ENCODE measurements around the gene ELF5.

The ELF5 gene

DNA sequence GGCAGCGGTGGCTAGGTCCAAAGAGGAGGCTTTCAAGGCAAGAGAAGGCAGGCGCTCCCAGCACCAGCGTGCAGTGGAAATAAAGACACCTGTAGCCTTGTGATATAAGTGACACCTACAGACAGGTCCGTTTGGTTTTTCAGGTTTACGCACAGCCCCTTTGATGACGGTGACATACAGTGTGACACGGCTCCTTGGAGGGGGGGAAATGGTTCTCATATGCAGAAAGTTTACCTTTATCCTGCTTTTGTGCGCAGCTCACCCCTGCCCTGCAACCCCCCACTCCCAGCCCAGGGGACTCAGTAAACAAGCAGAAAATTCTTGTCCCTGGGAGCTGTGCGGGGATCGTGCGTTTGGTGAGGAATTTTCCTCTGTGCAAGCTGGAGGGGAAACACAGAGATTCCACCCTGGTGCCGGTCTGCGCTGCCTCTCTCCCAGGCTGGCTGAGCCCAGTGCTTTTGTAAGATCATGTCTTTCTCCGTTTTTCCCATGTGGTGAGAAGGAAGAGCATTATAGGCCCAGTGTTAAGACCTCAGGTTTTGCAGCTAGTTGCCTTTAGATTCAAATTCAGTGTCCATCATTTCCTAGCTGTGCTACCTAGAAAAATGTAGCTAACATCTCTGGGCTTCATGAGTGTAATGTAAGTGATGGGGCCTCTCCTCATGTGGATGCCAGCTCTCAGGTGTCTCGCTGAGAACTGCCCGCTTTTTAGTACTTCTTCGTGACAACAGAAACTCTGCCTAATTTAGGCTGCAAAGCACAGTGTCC lies at the start of gene ELF5:
TSS of gene ELF5 (minus strand) at position 113 of the 768 bp plus-strand sequence. CDS start 8,045 bp downstream, outside the sequence.
- DNase-seq (ENCODE audit: low read depth in 2 of 2) = no peak

DNA sequence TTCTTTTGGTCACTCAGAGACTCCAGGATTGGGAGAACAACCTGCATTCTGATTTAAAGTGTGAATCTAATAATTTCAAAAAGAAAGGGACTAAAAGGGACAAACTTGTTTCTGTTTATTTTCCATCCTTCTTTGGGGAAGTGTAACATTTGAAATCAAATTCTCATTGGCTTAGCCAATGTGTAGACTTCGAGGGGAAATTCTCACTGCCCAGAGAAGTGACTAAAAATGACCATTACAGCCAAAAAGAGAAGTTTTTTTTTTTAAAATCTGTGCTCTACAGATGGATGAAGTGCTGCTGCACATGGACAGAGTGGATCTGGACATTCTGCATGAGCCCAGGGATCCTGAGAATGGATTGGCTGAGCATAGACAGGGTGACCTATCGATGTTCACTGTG lies 49.4 kb upstream of the ELF5 start:
- no peak for DNase-seq (ENCODE audit: low read depth in 2 of 2)

DNA sequence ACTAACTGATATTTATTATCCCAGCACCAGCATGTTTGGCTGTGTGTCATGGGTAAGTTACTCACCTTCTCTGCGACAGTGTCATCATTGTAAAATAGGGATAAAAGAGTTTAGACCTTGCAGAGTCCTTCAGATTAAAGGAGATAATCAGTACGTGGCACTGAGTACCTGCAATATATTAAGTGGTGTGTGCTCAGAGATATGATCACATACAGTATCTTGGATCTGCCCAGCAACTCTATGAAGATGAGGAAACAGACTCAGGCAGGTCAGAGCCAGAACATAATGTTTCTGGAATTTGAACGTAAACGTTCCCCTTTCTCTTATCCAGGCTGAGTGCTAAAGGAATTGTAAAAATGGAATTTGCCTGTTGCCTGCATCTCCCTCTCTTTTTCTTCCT lies 46.9 kb upstream of the ELF5 start:
- no peak for DNase-seq (ENCODE audit: low read depth in 2 of 2)

DNA sequence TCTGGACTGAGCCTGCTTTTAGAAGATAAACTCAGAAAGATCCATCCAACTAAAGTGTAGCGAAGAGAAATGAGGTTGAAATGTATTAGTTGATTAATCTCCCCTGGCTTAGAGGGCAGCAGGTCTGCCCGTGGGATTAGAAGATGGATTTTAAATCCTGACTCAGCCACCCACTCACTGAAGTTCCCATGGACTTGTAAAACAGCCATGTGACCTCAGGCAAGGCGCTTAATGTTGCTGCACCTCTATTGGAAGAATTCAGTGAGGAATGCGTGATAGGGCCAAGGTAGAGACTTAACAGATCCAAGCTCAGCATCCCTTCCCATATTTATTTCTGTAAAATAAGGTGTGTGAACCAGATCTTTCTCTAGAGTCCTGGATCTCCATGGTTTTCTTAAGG lies 45.1 kb upstream of the ELF5 start:
- DNase-seq (ENCODE audit: low read depth in 2 of 2) = no peak

DNA sequence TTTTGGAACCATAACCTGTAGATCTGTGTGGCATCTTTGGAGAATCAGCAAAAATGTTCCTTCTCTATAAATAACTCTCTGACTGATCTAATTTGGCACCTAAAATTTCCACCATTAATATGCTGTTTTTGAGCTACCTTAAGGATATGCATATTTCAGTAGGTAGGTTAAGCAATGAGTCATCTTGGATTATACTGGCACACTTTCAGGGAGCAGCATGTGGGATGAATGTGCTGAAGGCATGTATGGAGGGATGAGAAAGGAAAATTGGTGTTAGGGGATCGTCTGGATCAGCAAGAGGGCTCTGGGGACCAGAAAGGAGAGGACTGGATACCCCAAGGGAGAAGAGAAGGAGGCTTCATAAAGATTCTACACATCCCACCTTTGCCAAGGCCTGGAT lies 44.6 kb upstream of the ELF5 start:
- DNase-seq (ENCODE audit: low read depth in 2 of 2) = no peak

DNA sequence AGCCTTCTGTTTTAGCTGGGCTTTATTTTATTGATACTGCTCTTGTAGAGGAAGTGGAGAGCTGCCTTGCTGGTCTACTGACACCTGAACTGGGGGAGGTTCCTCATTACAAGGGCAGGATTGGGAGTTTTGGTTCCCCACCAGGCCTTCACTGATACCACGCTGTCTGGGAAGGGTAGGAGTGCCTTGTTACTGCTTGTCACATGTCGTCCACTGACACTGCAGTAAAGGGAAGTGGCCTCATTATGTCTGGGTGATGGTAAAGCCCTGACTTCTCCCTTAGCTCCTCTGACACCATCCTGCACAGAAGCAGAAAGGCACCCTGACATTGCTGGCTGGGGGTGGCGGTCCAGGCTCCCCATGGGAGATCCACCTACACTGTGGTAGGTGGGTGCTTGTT lies 38.7 kb upstream of the ELF5 start:
- no peak for DNase-seq (ENCODE audit: low read depth in 2 of 2)

DNA sequence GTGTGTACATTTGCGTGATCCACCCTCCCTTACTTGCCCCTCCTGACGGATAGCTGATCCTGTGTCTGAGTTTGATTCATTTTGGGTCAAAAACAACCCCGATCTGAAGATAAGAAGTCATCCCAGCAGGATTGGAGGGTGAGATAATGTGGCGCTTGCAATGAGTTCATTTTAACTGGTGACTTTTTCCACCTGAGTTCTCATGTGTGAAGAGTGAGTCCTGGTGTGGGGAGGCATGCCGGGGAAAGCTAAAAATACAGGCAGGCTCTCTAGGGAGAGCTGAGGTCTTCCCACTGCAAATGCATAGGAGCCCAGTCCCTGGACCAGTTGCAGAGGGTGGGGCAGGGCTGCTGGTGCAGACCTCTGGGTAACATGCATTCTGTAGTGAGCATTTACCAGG lies 35.7 kb upstream of the ELF5 start:
- no peak for DNase-seq (ENCODE audit: low read depth in 2 of 2)

DNA sequence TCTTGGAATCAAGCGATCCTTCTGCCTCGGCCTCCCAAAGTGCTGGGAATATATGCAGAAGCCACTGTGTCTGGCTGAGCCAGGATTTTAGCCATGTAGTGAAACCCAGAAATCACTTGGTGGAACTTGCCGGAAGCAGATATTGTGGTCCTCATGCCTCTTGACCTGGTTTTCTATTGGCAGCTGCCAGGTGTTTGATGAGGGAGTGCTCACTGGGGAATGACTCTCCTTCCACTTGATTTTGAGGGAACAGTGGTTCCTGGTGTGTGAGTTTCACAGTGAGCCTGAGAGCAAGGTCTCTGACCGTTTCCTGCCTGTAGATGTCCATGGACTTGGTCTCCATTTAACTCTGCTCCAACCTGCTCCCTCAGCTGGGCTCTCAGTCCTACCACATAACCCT lies 34.7 kb upstream of the ELF5 start:
- no peak for DNase-seq (ENCODE audit: low read depth in 2 of 2)

DNA sequence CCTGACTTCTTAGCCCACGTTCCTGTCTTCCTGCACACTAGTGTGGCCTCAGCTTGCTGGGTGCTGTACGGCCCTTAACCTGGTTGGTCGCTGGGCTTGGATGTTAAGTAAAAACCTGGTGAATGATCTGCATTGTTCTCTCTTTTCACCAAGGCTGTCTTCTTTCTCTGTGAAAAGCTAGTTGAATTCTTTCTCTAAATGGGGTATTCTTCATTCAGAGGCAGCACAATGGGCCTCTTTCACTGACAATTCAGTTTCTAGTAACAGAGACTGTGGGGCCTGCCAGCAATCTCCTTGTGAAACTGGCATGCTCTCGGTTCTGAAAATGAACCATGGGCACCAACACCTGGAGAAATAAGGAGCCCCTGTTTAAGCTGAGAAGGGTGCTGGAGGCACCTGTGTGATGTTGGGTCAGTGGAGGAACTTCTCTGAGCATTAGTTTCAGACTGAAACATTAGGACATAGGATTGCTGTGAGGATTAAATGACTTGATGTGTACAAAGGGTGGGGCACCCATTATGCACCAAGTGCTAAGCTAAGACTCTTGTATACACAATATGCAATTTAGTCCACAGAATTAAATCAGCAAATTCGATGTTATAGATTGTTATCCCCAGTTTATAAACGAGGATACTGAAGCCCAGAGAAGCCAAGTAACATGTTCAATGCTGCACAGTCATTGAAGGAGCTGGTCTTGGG lies 33.1 kb upstream of the ELF5 start:
- DNase-seq (ENCODE audit: low read depth in 2 of 2) = no peak

DNA sequence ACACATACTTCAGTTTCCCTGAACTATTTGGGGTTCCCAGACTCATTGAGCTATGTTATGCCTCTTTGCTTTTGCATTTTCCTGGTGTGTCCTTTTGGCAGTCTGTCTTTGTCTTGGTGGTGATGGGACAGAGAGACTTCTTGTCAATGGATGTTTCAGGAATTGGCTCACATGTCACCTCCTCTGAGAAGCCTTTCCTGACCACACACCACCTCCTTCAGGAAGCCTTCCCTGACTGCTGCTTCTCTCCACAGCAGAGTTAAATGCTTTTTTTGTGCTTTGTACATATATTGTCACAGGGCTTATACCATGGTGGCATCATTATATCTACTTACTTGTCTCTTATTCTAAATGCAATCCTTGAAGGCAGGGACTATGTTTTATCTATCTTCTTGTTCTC lies 28.5 kb upstream of the ELF5 start:
- DNase-seq (ENCODE audit: low read depth in 2 of 2) = no peak

DNA sequence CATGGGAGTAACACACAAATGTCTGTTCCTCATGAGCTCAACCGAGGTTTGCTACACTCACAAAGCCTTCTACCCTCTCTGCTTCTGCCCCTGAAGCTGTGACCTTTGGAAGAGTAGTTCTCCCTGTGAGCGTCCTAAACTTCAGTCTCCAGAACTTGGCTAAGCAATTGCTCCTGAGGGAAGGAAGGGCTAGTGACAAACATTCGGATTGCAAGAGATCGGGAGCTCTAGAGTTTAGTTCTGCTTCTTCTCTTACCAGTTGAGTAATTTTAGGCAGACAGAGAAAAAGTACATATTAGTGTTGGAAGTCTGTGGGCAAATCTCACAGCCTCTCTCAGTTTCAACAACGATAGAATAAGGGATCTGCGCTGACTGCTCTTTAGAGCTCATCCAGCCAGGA lies 27.3 kb upstream of the ELF5 start:
- no peak for DNase-seq (ENCODE audit: low read depth in 2 of 2)

DNA sequence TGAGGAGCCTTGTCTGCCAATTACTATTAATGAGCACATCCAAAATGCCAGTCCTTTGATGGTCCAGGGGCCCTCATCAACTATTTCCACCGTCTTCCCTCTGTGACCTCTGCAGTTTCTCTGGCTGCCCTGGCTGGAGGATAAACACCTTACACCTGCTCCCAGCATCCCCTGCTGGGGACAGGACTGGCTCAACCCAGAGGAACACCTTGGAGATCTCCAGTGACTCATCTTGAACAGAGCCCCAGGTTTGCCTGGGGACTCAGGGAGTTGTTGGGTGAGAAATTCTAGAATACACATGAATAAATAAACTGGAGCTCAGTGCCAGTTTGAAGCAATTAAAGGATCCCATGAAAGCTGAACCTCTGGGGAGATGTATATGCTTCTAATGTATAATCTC lies 24.0 kb upstream of the ELF5 start:
- DNase-seq (ENCODE audit: low read depth in 2 of 2) = no peak

DNA sequence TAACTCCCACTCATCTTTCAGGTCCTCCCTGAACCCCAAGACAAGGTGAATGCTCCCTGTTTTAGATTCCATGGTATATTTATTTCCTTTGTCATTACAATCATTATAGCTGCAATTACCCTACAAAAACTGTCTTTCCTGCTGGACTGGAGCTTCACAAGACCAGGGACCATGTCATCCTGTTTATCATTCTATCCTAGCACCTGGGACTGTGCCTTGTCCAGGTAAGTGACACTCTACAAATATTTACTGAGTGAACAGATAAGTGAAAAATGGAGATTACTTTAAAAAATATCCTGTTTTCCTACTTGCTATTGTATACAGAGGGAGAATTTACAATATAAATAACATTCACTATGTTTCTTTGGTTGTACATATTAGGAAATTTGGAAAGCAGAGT lies 22.5 kb upstream of the ELF5 start:
- no peak for DNase-seq (ENCODE audit: low read depth in 2 of 2)

DNA sequence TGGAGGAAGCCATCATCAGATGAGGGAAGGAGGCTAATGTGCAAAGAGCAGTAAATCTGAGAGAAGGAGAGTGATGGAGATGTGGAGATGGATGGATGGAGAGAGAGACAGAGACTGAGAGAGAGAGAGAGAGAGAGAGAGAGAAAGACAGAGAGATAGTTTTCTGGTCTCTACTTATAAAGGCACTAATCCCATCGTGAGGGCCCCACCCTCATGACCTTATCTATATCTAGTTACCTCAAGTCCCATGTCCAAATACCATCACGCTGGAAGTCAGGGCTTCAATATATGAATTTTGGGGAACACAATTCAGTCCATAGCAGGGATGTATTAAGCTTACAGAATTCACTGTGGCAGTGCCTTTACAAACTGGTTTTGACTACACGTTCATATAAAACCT lies 21.2 kb upstream of the ELF5 start:
- no peak for DNase-seq (ENCODE audit: low read depth in 2 of 2)

DNA sequence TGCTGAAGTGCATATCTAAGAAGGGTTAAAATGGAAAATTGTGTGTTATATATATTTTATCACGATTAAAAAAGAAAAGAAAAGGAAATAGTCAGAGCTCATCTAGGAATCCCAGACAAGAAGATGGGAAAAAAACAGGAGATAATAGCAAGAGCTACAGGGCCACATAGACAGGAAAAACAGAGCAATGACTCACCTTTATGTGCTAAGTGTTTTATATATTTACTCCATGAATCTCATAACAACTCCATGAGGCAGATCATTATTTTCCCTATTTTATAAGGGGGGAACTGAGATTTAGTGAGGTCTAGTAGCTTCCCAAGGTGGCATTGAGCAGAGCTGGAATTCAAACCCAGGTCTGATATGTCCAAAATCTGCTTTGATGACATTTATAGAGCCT lies 18.1 kb upstream of the ELF5 start:
- DNase-seq (ENCODE audit: low read depth in 2 of 2) = no peak

DNA sequence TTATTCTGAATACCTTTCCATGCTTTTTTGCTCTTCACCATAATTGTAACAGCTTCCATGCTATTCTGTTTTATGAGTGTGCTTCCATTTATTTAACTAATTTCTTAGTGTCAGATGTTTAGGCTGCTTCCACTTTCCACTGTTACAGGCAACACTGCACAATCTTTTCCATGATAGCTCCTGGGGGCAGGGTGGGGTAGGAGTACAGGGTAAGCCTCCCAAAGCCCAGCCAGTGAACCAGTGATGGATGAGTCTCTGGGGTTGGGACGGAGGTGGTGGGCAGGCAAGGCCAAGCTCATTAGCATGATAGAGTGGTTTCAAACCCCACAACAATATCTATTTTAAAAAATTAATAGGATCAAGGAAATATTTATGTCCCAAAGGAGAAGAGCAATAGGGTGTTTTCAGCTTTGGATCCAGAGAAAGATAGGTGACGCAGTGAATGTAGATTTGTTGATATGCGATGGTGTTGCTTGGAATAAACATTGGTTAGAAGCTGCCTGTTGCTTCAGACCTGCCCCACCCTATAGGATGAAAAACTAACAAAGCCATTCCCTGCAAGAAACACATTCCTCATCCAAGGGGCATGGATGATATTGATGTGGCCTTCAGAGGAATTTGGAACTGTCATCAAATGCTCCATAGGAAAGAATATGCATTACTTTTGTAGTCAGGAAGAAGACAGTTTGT lies 17.1 kb upstream of the ELF5 start:
- DNase-seq (ENCODE audit: low read depth in 2 of 2) = no peak

DNA sequence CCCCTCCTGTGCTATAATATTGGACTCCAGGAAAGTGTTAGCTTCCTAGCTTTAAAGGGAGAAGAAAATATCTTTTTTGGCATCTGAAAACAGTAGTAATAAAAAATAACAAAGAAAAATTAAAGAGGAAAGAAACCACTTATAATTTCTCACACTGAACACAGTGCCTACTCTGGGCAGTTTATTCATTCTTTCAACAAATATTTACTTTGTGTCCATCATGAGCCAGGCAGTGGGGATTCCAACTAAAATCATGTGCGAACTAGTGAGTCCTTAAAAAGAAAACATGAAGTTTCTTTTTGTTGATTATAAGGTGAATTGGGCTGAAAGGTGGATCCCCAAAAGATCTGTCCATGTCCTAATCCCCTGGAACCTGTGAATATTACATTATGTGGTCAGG lies 16.0 kb upstream of the ELF5 start:
- DNase-seq (ENCODE audit: low read depth in 2 of 2) = no peak

DNA sequence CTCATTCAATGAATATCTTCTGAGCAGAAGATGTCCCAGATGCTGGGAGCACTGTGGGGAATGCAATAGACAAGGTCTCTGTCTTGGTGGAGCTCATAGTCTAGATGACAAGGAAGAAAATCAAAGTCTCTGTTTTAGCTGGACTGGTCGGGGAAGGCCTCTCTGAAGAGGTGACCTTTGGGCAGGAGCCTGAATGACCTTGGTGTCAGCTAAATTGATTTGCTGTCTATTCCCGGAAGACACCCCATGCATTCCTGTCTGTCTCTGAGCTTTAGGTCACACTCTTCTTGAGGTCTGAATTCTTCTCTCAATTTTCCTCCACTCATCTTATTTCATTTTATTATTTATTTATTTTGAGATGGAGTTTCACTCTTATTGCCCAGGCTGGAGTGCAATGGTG lies 14.5 kb upstream of the ELF5 start:
- no peak for DNase-seq (ENCODE audit: low read depth in 2 of 2)

DNA sequence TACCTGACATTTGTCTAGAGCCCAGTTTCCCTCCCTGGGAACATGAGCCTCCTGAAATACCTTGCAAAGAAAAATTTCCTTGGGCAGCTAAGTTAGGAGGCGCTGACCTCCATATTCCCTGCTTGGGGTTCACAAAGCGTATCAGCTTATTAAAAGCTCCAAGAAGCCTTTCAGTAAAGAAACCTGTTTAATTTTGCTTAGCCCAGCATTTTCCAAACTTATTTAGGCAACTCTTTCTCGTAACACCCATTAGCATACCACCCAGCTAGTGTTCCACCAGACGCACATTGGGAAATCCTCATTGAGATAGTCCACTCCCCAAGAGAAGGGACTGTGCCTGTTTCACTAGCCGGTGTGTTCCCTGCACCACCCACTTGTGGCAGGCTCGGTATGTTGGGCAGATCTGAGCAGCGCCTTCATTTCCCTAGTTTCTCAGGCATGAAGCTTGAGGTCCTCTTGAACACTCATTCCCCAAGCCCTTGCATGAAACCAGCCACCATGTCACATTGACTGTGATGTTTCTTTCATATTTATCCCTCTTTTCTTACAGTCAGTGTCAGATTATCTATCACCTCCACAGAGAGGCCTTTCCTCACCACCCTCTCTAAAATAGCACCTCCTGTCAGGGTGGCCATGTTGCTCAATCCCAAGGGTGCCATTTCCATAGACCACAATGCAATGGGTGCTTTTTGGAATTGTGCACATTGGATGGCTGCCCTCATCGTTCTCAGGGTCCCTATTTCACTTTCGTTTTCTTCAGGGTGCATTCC lies 12.5 kb upstream of the ELF5 start:
- DNase-seq (ENCODE audit: low read depth in 2 of 2) = no peak

DNA sequence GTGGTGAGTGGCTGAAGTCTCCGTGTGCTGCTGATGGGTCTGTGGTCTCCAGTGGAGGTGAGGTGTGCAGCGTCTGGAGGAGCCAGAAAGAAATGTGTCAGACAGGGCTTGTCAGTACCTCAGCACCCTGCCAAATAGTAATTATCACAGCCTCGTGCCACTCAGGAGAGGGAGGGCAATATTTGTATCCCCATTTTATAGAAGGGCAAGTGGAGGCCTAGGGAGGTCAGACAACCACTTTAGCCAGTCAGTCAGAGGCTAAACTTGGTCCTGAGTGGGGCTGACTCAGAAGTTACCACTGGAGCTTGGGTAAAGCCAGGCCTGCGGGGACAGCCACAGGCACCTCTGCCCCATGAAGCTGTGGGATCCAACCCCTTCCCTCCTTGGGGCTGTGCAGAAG lies 11.5 kb upstream of the ELF5 start:
- no peak for DNase-seq (ENCODE audit: low read depth in 2 of 2)

DNA sequence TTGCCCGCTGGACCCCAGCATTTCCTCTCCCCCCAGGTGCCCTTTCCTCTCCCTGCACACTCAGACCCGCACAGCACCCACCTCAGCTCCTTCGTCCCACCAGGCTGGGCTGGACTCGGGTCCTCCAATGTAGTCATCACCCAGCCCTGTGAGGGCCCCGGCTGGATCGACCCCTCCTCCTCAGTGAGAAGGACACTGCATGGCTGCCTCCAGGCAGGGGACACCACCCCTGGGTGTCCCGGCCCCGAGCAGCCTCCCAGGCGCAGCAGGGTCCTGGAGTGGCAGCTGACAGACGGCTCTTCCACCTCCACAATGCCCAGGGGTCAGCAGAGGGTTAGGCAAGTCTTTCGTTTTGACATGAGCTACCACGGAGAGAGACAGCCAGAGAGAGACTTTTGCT lies 11.1 kb upstream of the ELF5 start:
- DNase-seq (ENCODE audit: low read depth in 2 of 2) = no peak

DNA sequence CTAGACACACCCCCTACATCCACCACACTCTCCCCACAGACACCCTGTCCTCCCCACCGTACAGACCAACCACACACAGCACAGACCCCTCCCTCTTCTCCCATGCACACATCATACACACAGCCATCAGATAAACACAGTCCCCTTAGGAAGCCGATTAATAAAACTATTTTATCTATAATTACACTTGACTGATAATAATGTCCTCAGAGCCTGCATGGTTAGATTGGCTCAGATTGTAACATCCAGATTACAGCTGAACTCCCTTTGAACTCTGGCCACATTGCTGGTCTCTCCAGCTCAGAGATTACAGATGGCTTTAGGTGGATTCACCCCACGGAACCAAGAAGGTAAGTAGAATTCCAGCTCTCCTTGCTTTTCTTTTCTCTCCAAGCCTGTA lies 9.5 kb upstream of the ELF5 start:
- DNase-seq (ENCODE audit: low read depth in 2 of 2) = no peak

All from stimulated activated CD8-positive, alpha-beta memory T cell treated with anti-CD3 and anti-CD28 coated beads, Interleukin-2, amount 100 ng/mL, for 48 hours (primary cell).